Neural progenitor cell (in vitro differentiated cells): ENCODE data around the gene KIF26A. TPM values are rescaled to one million over a fixed set of nuclear protein-coding genes. Genes with fewer than 3 reads are reported as not detected.
A peak's percentile ranks its signal among the peaks of the same experiment; 100 is the strongest.

Experiments
- DNase-seq: peaks from one replicate; pipeline ENCODE4 v3.0.0-alpha.2; 2016; ENCODE audit warnings: low spot score
- H2AFZ ChIP-seq: fragments of 200-600 bp; sonication (generic); replicated peaks from 2 replicates; pipeline ENCODE4 v1.6.1; 2016; ENCODE audit warnings: antibody characterized with exemption
- H3F3A ChIP-seq: fragments of 200-600 bp; sonication (generic); 2 replicates; pipeline ENCODE4 v1.6.1; 2016; ENCODE audit warnings: antibody characterized with exemption, low read depth
- H3K27ac ChIP-seq: fragments of 200-600 bp; sonication (generic); 2 replicates; pipeline ENCODE4 v1.5.1; 2016; ENCODE audit warnings: mild to moderate bottlenecking
- H3K27me3 ChIP-seq: fragments of 200-600 bp; sonication (generic); 2 replicates; pipeline ENCODE4 v1.6.1; 2016; ENCODE audit warnings: mild to moderate bottlenecking, moderate library complexity
- H3K36me3 ChIP-seq: fragments of 200-600 bp; sonication (generic); 2 replicates; pipeline ENCODE4 v1.5.1; 2016
- H3K4me1 ChIP-seq: fragments of 200-600 bp; sonication (generic); 2 replicates; pipeline ENCODE4 v1.6.1; 2016; ENCODE audit warnings: mixed run types
- H3K4me2 ChIP-seq: fragments of 200-600 bp; sonication (generic); 2 replicates; pipeline ENCODE4 v1.6.1; 2016
- H3K4me3 ChIP-seq: fragments of 200-600 bp; sonication (generic); 2 replicates; pipeline ENCODE4 v1.5.1; 2016
- H3K79me2 ChIP-seq: fragments of 200-600 bp; sonication (generic); 2 replicates; pipeline ENCODE4 v1.6.1; 2016; ENCODE audit warnings: low read depth
- H3K9ac ChIP-seq: fragments of 200-600 bp; sonication (generic); 2 replicates; pipeline ENCODE4 v1.6.1; 2016
- H3K9me3 ChIP-seq: fragments of 200-600 bp; sonication (generic); 2 replicates; pipeline ENCODE4 v1.5.1; 2016; ENCODE audit warnings: low read depth
- H4K20me1 ChIP-seq: fragments of 200-600 bp; sonication (generic); 2 replicates; pipeline ENCODE4 v1.6.1; 2016; ENCODE audit warnings: low read depth
- H3K27ac Mint-ChIP-seq: 3 replicates; pipeline ENCODE4 v1.8.0; 2021; ENCODE audit warnings: mixed read lengths
- H3K27me3 Mint-ChIP-seq: 2 replicates; pipeline ENCODE4 v1.8.0; 2022; ENCODE audit warnings: low read depth, mild to moderate bottlenecking, inconsistent platforms, moderate library complexity, mixed read lengths; ENCODE audit not compliant: insufficient read depth
- H3K36me3 Mint-ChIP-seq: 3 replicates; pipeline ENCODE4 v1.8.0; 2021; ENCODE audit warnings: mixed read lengths
- H3K4me1 Mint-ChIP-seq: 3 replicates; pipeline ENCODE4 v1.8.0; 2021; ENCODE audit warnings: mixed read lengths
- H3K4me3 Mint-ChIP-seq: 3 replicates; pipeline ENCODE4 v1.8.0; 2021; ENCODE audit warnings: mild to moderate bottlenecking, moderate library complexity, mixed read lengths
- H3K9me3 Mint-ChIP-seq: 3 replicates; pipeline ENCODE4 v1.8.0; 2020; ENCODE audit warnings: mixed read lengths
- EZH2 ChIP-seq: fragments of 200-600 bp; sonication (generic); IDR thresholded peaks from 2 replicates; pipeline ENCODE4 v1.6.1; 2017; ENCODE audit warnings: antibody characterized with exemption, mild to moderate bottlenecking, moderate library complexity
- EZH2phosphoT487 ChIP-seq: fragments of 200-600 bp; sonication (generic); IDR thresholded peaks from 2 replicates; pipeline ENCODE4 v1.6.1; 2017; ENCODE audit warnings: antibody characterized with exemption
- total RNA-seq: library from RNA; depleted of rRNA; stranded (reverse); fragments of >200 nt; gene quantifications from 2 replicates; pipeline ENCODE4 v1.2.3, GENCODE V29; 2015; ENCODE audit warnings: low replicate concordance
- TF ChIP-seq, protein P1 (sequence below): fragments of 200-600 bp; sonication (generic); IDR thresholded peaks from 2 replicates; pipeline ENCODE4 v1.5.1; 2017; ENCODE audit warnings: antibody characterized with exemption, mild to moderate bottlenecking

KIF26A gene
- total RNA-seq, 1 donor from 2014 or later, result 6.1 TPM

DNA sequence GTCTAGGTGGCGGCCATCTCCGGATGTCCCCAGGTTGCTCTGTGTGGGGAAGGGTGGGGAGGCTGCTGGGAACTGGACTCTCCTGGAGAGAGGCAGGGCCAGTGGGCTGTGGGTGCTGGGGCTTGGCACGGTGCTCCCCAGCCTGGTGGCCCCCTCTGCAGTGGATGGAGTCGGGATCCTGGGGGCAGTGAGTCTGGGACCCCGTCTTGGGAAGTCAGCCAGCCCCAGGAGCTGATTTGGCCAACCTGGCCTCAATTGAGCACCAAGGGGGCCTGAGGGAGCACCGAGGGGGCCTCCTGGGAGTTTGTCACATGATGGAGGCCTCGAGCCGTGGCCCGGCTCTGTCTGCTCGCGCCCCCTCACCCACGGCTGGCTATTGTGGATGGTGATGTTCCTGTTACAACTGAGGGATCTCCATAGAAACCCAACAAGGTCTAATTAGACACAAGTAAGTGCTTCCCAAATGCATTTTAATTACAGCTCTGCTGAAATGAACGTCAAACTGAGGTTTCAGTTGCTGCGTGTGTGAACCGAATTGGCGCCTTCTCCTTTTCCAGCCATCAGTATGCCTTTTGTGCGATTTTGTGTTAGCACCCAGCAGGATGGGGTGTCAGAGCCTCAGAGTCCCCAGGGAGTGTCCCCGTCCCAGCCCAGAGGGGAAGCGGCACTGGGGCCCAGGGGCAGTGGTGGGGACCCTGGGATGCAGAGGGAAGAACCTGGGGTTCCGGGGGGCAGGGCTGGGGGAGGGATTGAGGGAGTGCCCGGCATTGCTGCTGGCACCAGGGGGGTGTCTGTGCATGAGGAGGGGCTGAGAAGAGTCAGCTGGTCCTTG is 71.8 kb downstream of the KIF26A start:
- no peaks in the 10 kb centered on the region for H3K9me3 Mint-ChIP-seq
- H3K4me3 Mint-ChIP-seq, result no peak overlapping the region
- H3K4me1 Mint-ChIP-seq, result peaks cover 18% of the 10 kb centered on the region
- peaks cover 6% of the 10 kb centered on the region for H3K4me1 ChIP-seq
- H3K36me3 ChIP-seq, result no peaks in the 10 kb centered on the region
- H3K27ac ChIP-seq, result no peak overlapping the region
- H3K9me3 ChIP-seq, result no peaks in the 10 kb centered on the region
- H3K4me3 ChIP-seq, result no peak overlapping the region
- H3F3A ChIP-seq, result no peaks in the 10 kb centered on the region
- no peaks in the 10 kb centered on the region for H3K27me3 ChIP-seq
- TF ChIP-seq EZH2phosphoT487 (no peak), EZH2 (no peak)
- TF ChIP-seq, protein P1, sequence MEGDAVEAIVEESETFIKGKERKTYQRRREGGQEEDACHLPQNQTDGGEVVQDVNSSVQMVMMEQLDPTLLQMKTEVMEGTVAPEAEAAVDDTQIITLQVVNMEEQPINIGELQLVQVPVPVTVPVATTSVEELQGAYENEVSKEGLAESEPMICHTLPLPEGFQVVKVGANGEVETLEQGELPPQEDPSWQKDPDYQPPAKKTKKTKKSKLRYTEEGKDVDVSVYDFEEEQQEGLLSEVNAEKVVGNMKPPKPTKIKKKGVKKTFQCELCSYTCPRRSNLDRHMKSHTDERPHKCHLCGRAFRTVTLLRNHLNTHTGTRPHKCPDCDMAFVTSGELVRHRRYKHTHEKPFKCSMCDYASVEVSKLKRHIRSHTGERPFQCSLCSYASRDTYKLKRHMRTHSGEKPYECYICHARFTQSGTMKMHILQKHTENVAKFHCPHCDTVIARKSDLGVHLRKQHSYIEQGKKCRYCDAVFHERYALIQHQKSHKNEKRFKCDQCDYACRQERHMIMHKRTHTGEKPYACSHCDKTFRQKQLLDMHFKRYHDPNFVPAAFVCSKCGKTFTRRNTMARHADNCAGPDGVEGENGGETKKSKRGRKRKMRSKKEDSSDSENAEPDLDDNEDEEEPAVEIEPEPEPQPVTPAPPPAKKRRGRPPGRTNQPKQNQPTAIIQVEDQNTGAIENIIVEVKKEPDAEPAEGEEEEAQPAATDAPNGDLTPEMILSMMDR, result no peak
- H3K27ac Mint-ChIP-seq, result peak overlapping the region; percentile 92
- peaks cover 25% of the 10 kb centered on the region for H3K27me3 Mint-ChIP-seq
- H3K9ac ChIP-seq, result no peak overlapping the region
- H4K20me1 ChIP-seq, result no peaks in the 10 kb centered on the region
- no peaks in the 10 kb centered on the region for H3K79me2 ChIP-seq
- no peak overlapping the region for H3K4me2 ChIP-seq
- no peaks in the 10 kb centered on the region for H3K36me3 Mint-ChIP-seq
- H2AFZ ChIP-seq, result no peak overlapping the region
- no peak for DNase-seq

DNA sequence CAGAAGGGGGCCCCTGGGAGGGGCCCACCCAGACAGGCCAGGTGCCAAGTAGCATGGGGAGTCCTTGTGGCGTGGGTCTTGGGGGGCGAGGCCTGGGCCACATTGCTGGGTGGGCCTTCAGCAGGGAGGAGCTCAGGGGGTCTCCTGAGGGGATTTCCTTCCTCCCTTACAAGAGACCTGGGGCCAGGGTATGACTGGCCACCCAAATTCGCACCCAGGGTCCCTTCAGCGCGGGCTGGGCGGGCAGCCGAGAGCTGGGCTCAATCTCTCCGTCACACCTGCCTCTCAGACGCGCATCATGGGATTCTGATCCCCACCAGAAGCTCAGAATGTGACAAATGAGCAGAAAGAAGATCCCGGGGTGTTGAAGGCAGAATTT is 72.4 kb downstream of the KIF26A start:
- Histone ChIP-seq H3K4me1 (peaks cover 6% of the 10 kb centered on the region), H2AFZ (no peak overlapping the region), H3K27ac (no peak overlapping the region), H3K4me3 (no peak overlapping the region), H3K27me3 (no peaks in the 10 kb centered on the region), H3K79me2 (no peaks in the 10 kb centered on the region), H3K9me3 (no peaks in the 10 kb centered on the region), H4K20me1 (no peaks in the 10 kb centered on the region), H3K9ac (no peak overlapping the region), H3F3A (no peaks in the 10 kb centered on the region), H3K36me3 (no peaks in the 10 kb centered on the region), H3K4me2 (no peak overlapping the region)
- no peak for DNase-seq
- no peak overlapping the region for H3K4me3 Mint-ChIP-seq
- peaks cover 25% of the 10 kb centered on the region for H3K27me3 Mint-ChIP-seq
- H3K4me1 Mint-ChIP-seq, result peaks cover 14% of the 10 kb centered on the region
- no peak overlapping the region for H3K27ac Mint-ChIP-seq
- H3K9me3 Mint-ChIP-seq, result no peaks in the 10 kb centered on the region
- H3K36me3 Mint-ChIP-seq, result no peaks in the 10 kb centered on the region
- TF ChIP-seq EZH2 (no peak), EZH2phosphoT487 (no peak)
- TF ChIP-seq, protein P1, result no peak

DNA sequence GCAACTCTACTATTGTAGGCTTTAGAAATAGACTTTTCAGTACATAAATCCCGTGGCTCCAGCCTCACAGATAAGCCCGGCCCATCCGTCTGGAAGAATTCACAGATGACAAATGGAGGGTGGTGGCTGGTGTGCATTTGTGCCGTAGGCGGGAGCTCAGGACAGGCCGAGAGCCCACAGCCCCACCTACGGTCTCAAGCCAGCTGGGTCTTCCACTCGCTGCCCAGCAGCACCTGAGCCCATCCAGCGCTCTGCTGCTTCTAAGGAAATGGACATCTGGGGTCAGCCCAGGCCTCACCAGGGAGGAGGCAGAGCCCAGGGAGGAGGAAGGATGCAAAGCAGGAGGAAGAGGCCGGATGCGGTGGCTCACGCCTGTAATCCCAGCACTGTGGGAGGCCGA is 72.8 kb downstream of the KIF26A start:
- H3K79me2 ChIP-seq, result no peaks in the 10 kb centered on the region
- H3K4me3 Mint-ChIP-seq, result no peak overlapping the region

More for the DNA sequence above, 72.8 kb downstream of the KIF26A start:
- no peak overlapping the region for H3K27ac ChIP-seq
- H3K36me3 ChIP-seq, result no peaks in the 10 kb centered on the region
- H4K20me1 ChIP-seq, result no peaks in the 10 kb centered on the region
- TF ChIP-seq EZH2phosphoT487 (no peak), EZH2 (no peak)
- TF ChIP-seq, protein P1, result no peak
- no peaks in the 10 kb centered on the region for H3K9me3 ChIP-seq
- H3K4me2 ChIP-seq, result no peak overlapping the region
- Mint-ChIP-seq H3K4me1 (peaks cover 12% of the 10 kb centered on the region), H3K9me3 (no peaks in the 10 kb centered on the region), H3K27ac (no peak overlapping the region), H3K36me3 (no peaks in the 10 kb centered on the region), H3K27me3 (peaks cover 25% of the 10 kb centered on the region)
- no peaks in the 10 kb centered on the region for H3F3A ChIP-seq
- H3K9ac ChIP-seq, result no peak overlapping the region
- no peaks in the 10 kb centered on the region for H3K27me3 ChIP-seq
- no peak overlapping the region for H3K4me3 ChIP-seq
- peaks cover 4% of the 10 kb centered on the region for H3K4me1 ChIP-seq
- H2AFZ ChIP-seq, result no peak overlapping the region
- DNase-seq, result no peak
